Large intestine (tissue), 12 donors: ENCODE results near the gene ADCY3. TPM values are rescaled to one million over a fixed set of nuclear protein-coding genes. Genes with fewer than 3 reads are reported as not detected.

Experiments used
- DNase-seq, 2 donors: peaks; one replicate each; pipeline versions ENCODE4 v3.0.0 to v3.0.0-alpha.2; 2013
- H3K27ac ChIP-seq: one replicate; pipeline ENCODE4 v1.5.1; 2013; ENCODE audit warnings: low read length
- H3K27me3 ChIP-seq: 2 replicates; pipeline ENCODE4 v1.6.1; 2013; ENCODE audit warnings: low read length; ENCODE audit not compliant: control insufficient read depth, insufficient read depth
- H3K36me3 ChIP-seq: 2 replicates; pipeline ENCODE4 v1.6.1; 2013; ENCODE audit warnings: low read length; ENCODE audit not compliant: control insufficient read depth, insufficient read depth
- H3K4me1 ChIP-seq: one replicate; pipeline ENCODE4 v1.6.1; 2013; ENCODE audit warnings: low read length; ENCODE audit not compliant: control insufficient read depth, insufficient read depth
- H3K4me3 ChIP-seq: one replicate; pipeline ENCODE4 v1.5.1; 2013; ENCODE audit warnings: low read length
- H3K9me3 ChIP-seq: one replicate; pipeline ENCODE4 v1.6.1; 2013; ENCODE audit warnings: mild to moderate bottlenecking, low read depth, low read length, moderate library complexity; ENCODE audit not compliant: control insufficient read depth
- WGBS: methylation state at CpG from one replicate; pipeline ENCODE4 v1.1.5; 2013; ENCODE audit warnings: low lambda C conversion rate; ENCODE audit not compliant: insufficient coverage; 5-methylcytosine and 5-hydroxymethylcytosine counted together
- long read RNA-seq, 11 donors: transcript quantifications; one replicate each; lab custom pipeline, GENCODE V29; 2026
- polyA plus RNA-seq: library from polyadenylated mRNA; unstranded; fragments of 120-200 nt; gene quantifications from one replicate; pipeline ENCODE4 v1.2.1, GENCODE V29; 2013

ADCY3 gene
- 18.4 TPM for polyA plus RNA-seq
- long read RNA-seq, donor 1, full-length matches to known transcripts: 1 of 1 reads
- long read RNA-seq, donor 1, partial matches to known transcripts: 0 of 1 reads
- long read RNA-seq, donor 1, other reads (novel, unspliced or antisense): 0 of 1 reads
- long read RNA-seq, donor 2: 0 reads
- long read RNA-seq, donor 3: 0 reads
- long read RNA-seq, donor 4: 0 reads
- long read RNA-seq, donor 5: 0 reads
- long read RNA-seq, donor 6: 0 reads
- long read RNA-seq, donor 7: 0 reads
- long read RNA-seq, donor 8, full-length matches to known transcripts: 1 of 1 reads
- long read RNA-seq, donor 8, partial matches to known transcripts: 0 of 1 reads
- long read RNA-seq, donor 8, other reads (novel, unspliced or antisense): 0 of 1 reads
- long read RNA-seq, donor 9: 0 reads
- long read RNA-seq, donor 10: 0 reads
- long read RNA-seq, donor 11: 0 reads

DNA sequence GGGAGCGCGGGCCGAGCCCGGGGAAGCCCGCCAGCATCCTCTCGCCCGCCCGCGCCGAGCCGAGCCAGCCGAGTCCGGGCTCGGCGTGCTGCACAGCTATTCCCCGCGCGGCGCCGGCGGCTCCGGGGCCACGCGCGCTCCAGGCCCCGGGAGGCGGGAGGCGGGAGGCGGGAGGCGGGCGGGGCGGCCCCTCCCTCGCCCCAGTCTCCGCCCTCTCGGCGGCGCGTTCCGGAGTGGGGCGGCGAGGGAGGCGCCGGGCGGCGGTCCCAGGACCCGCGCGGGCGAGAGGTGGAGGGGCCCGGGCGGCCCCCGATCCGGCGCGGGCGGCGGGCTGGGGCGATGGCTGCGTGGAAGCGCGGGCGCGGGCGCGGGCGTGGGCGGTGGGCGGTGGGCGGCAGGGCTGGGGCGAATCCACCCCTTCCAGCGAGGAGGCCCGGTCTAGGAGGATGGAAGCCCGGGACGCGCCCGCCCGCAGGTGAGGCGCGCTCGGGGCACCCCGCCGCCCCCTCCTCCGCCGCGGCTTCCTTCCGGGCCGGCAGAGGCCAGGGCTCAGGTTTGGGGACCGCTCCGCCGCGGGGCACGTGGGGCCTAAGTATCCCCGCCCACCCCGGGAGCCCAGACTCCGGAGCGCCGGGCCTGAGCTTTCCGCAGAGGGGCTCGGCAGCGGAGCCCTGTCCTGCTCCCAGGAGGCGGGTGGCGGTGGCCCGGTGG is at the start of gene ADCY3:
ADCY3 (minus strand) TSS at position 140 of the 711 bp plus-strand sequence. CDS start 1,250 bp downstream, outside the sequence.
- peak within 1 kb of the TSS; percentile 47 for H3K4me3 ChIP-seq
- no CpG with 5 or more reads among the region's 103 CpGs for WGBS
- DNase-seq: peak in 1 of 2 donors; percentile 50
- peaks cover 9% of the 10 kb centered on the region for H3K4me1 ChIP-seq
- peak within 1 kb of the TSS; percentile 10 for H3K27ac ChIP-seq
- no peaks in the 10 kb centered on the region for H3K36me3 ChIP-seq
- no peaks in the 10 kb centered on the region for H3K9me3 ChIP-seq
- peaks cover 11% of the 10 kb centered on the region for H3K27me3 ChIP-seq

DNA sequence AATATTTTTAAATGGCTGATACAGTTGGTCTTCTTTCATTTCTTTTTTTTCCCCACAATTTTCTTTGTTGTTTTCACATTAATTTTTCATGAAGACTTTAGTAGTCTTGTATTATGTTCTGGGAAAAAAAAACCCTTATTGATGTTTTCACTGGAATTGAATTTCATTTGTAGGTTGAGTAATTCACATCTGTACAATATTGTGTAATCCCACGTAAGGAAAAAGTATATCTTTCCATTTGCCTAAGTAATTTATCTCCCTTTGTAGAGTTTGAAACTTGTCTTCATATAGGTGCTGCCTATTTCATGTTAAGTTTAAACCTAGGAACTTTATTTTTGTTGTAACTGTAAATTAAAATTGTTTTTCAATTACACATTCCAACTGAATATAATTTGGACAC is 49.7 kb upstream of the ADCY3 start:
- no peak for DNase-seq
- Histone ChIP-seq H3K4me1 (peaks cover 6% of the 10 kb centered on the region), H3K36me3 (peaks cover 6% of the 10 kb centered on the region), H3K27ac (no peak overlapping the region), H3K9me3 (no peaks in the 10 kb centered on the region), H3K27me3 (no peaks in the 10 kb centered on the region), H3K4me3 (no peak overlapping the region)
- 60% methylated on average over 1 of the region's 1 CpG for WGBS

DNA sequence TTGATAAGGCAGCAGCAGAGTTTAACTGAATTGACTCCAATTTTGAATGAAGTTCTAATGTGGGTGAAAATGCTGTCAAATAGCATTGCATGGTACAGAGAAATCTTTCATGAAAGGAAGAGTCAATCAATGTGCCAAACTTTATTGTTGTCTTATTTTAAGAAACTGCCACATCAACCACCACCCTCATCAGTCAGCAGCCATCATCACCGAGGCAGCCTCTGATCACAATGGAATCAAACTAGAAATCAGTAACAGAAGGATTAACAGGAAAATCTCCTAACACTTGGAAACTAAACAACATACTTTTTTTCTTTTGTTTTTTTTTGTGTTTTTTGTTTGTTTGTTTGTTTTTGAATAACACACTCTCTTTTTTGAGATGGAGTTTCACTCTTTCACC is 41.9 kb upstream of the ADCY3 start:
- peaks cover 38% of the 10 kb centered on the region for H3K36me3 ChIP-seq

DNA sequence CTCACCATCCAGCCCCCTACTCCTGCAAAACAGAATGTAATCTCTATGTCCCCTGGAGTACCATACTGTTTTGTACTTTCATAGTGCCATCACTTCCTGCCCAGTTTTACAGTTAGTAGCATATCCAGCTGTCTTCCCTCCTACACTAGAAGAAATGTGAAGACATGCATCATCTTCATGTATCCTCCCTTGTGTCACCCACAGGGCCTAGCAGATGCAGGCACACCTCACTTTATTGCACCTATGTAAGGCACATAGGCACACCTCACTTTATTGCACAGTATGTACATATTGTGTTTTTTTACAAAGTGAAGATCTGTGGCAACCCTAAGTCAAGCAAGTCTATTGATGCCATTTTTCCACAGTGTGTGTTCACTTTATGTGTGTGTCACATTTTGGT is 39.7 kb upstream of the ADCY3 start:
- Histone ChIP-seq H3K4me1 (no peaks in the 10 kb centered on the region), H3K9me3 (peaks cover 7% of the 10 kb centered on the region), H3K27ac (no peak overlapping the region), H3K27me3 (no peaks in the 10 kb centered on the region), H3K36me3 (peaks cover 47% of the 10 kb centered on the region), H3K4me3 (no peak overlapping the region)
- peak in 1 of 2 donors; percentile 39 for DNase-seq

More for the DNA sequence above, 41.9 kb upstream of the ADCY3 start:
- H3K4me1 ChIP-seq: no peaks in the 10 kb centered on the region
- H3K27me3 ChIP-seq: no peaks in the 10 kb centered on the region
- H3K27ac ChIP-seq: no peak overlapping the region
- WGBS: no CpG with 5 or more reads among the region's 1 CpG
- DNase-seq: no peak
- H3K4me3 ChIP-seq: no peak overlapping the region
- H3K9me3 ChIP-seq: no peaks in the 10 kb centered on the region

DNA sequence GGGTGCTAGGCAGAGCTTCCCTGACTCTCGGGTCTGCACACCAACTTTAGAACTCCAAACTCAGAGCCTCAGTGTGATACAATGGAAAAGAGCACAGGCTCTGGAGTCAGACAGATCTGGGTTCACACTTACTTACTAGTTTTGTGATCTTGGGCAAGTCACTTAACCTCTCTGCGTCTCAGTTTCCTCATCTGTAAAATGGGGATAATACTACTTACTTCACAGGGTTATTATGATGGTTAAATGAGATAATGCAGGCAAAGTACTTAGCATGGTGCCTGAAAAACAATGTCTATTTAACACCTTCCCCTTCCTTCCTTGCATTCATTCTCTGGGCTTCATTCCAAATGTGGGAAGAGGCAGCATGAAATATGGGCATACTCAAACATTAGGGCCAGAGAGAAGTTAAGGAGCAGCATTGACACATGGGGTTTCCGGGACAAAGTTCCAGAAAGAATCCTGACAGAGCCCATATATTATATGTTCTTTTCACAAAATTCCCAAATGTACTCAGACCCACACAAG is 38.4 kb upstream of the ADCY3 start:
- WGBS: 100% methylated on average over 1 of the region's 3 CpGs
- no peaks in the 10 kb centered on the region for H3K4me1 ChIP-seq
- H3K27me3 ChIP-seq: no peaks in the 10 kb centered on the region
- no peak overlapping the region for H3K4me3 ChIP-seq
- H3K9me3 ChIP-seq: peaks cover 7% of the 10 kb centered on the region
- peaks cover 54% of the 10 kb centered on the region for H3K36me3 ChIP-seq
- DNase-seq: no peak
- no peak overlapping the region for H3K27ac ChIP-seq

DNA sequence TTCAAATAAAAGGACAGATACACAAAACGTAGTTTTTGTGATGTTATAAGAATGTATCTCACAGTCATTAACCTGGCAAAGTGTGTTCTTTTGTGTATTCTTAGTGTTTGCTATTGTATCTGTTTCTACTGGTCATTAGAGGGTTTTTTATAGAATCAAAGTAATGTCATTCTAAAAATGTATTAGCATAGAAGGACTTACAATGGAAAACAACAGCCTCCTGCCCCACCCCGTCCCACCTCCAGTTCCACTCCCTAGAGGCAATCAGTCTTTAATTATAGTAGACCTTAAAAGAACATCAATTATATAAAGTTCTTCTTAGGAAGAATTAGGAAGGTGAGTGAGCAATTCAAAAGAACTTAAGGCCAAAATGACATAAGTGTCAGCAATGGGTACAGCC is 37.9 kb upstream of the ADCY3 start:
- Histone ChIP-seq H3K27me3 (no peaks in the 10 kb centered on the region), H3K4me3 (no peak overlapping the region), H3K9me3 (peaks cover 7% of the 10 kb centered on the region), H3K36me3 (peaks cover 55% of the 10 kb centered on the region), H3K4me1 (no peaks in the 10 kb centered on the region), H3K27ac (no peak overlapping the region)
- no peak for DNase-seq
- WGBS: 100% methylated on average over 1 of the region's 2 CpGs

DNA sequence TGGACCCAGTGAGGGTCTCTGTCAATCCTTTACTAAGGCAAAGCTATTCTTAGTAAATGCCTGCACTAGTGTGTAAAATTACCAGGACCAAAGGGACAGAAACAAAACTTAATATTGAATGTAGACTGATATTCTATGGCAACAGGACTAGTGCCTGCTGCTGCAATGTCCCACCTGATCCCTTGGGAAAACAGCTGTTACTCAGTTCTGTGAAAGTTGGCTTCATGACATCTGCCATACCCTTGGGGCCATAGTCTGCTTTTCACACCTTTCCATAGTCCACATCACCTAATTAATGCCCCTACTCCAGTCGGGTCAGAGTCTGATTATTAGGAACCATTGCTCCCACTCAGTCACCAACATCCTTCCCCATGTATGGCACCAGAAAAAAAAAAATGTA is 37.2 kb upstream of the ADCY3 start:
- no peak overlapping the region for H3K27ac ChIP-seq
- H3K4me1 ChIP-seq: no peaks in the 10 kb centered on the region
- no peak for DNase-seq
- H3K27me3 ChIP-seq: no peaks in the 10 kb centered on the region
- no CpG with 5 or more reads among the region's 1 CpG for WGBS
- H3K4me3 ChIP-seq: no peak overlapping the region
- H3K36me3 ChIP-seq: peaks cover 51% of the 10 kb centered on the region
- peaks cover 7% of the 10 kb centered on the region for H3K9me3 ChIP-seq

DNA sequence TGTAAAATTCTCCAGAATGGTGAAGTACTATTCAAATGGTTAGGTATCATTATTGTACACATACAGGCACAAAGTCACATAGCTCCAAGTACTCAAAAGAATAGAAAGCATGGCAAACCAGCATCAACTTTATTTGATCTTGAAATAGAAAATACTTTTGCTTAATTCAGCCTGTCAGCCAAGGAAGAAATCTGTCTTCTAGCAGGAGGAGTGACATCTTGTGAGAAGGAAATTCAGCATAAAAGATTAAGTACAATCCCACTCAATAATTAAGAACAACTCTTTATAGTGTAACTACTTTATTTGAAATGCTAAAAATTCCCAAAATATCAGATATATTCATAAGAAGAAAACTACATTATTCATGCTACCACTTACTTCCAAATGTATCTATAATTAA is 35.9 kb upstream of the ADCY3 start:
- Histone ChIP-seq H3K27me3 (no peaks in the 10 kb centered on the region), H3K9me3 (peaks cover 7% of the 10 kb centered on the region), H3K4me3 (no peak overlapping the region), H3K27ac (no peak overlapping the region), H3K4me1 (no peaks in the 10 kb centered on the region), H3K36me3 (peaks cover 53% of the 10 kb centered on the region)
- no peak for DNase-seq

DNA sequence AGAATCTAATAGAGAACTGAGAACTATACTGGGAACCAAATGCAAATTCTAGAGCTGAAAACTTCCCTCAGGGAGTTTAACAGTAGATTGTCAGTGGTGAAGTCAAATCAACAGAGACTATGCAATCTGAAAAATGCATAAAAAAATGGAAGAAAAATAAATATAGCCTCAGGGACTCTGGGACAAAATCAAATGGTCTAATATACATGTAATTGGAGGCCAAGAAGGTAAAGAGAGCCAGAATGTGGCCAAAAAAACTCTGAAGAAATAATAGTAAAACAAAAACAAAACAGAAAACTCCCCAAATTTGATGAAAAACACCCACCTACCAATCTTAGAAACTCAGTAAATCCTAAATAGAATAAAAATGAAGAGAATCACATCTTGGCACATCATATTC is 35.2 kb upstream of the ADCY3 start:
- H3K9me3 ChIP-seq: peaks cover 7% of the 10 kb centered on the region

DNA sequence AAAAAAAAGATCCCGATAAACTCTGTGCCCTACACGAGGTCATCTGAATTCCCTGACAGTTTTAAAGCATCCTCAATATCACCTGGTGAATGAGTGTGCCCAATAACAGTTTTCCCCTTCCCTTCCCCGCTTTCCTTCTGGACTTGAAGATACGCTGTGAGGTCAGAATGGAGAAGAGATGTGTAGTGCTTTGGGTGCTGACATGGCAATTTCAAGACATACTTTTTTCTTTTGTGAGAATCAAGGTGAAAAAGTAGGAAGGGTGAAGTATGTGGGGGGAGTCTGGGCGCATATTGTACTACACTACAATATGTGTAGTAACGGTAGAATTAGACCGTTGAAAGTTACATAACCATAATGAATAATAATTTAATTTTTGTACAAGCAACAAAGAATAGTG is 30.1 kb upstream of the ADCY3 start:
- no peaks in the 10 kb centered on the region for H3K4me1 ChIP-seq
- H3K27me3 ChIP-seq: no peaks in the 10 kb centered on the region
- H3K4me3 ChIP-seq: no peak overlapping the region
- no peak for DNase-seq
- no peak overlapping the region for H3K27ac ChIP-seq
- no peaks in the 10 kb centered on the region for H3K9me3 ChIP-seq
- WGBS: no CpG with 5 or more reads among the region's 7 CpGs
- H3K36me3 ChIP-seq: peaks cover 48% of the 10 kb centered on the region

More for the DNA sequence above, 35.2 kb upstream of the ADCY3 start:
- DNase-seq: no peak
- Histone ChIP-seq H3K27ac (no peak overlapping the region), H3K4me3 (no peak overlapping the region), H3K4me1 (no peaks in the 10 kb centered on the region), H3K27me3 (no peaks in the 10 kb centered on the region), H3K36me3 (peaks cover 52% of the 10 kb centered on the region)
